GM10266 (cell line): ENCODE results near the gene IL1RAPL2.
"Not testable (repeated sequence)": the region's sequence is repeated elsewhere in the genome, so short reads cannot be mapped to it uniquely, and the experiment has no call there.

Experiments used
- DNase-seq: peaks from one replicate; pipeline ENCODE4 v3.0.0; 2012; ENCODE audit errors: extremely low spot score
- CTCF ChIP-seq: IDR thresholded peaks from 2 replicates; pipeline ENCODE4 v1.5.1; 2012; ENCODE audit warnings: mild to moderate bottlenecking, low read depth; ENCODE audit not compliant: control insufficient read depth, insufficient read depth; ENCODE audit errors: missing control alignments

Gene IL1RAPL2

GRCh38 chrX:105755109-105755508 lies 1189.1 kb downstream of the IL1RAPL2 start:
- DNase-seq = no peak
- no peak for TF ChIP-seq CTCF

- DNase-seq = no peak
- TF ChIP-seq CTCF = no peak
Observed at GRCh38 chrX:105758754-105759153, 1192.8 kb downstream of the IL1RAPL2 start.

DNA sequence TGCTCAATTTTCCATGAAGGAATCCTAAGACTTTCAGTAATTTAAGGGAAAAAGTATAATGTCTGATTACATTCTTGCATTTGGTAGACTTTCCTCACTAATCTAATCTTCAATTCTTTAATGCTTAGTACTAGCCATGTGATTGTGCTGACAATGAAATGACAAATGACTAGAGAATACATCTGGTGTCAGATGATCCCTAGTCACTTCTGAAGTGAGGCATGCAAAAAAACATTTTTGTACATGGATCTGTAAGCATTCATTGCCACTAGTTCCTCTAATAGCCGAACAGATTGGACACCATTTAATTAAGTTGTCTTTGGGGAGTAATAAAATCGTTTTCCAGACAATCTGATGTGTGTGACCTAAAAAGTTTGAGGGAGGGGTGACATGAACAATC lies 1193.6 kb downstream of the IL1RAPL2 start:
- no peak for DNase-seq
- no peak for TF ChIP-seq CTCF

DNA sequence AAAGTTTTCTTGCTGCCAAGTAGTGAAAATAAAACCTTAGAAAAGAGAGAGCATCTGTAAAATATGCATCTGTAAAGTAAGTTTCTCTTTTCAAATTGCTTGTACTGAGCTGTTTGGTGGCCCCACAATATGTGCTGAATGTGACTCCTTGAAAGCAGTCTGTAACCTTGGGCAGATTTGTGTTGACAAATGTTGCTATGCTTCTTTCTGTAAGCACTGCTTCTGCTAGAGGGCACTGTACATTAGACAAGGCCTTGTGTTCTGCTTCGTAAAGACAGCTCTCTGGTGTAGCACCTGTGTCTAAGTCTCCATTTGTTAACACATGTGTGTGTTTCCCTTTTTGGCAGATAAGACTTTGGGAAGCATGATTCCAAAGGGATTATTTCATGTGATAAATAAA lies 1199.7 kb downstream of the IL1RAPL2 start:
- TF ChIP-seq CTCF = no peak

GRCh38 chrX:105773801-105774200 lies 1207.8 kb downstream of the IL1RAPL2 start:
- DNase-seq = no peak
- TF ChIP-seq CTCF = no peak

More for the DNA sequence above, 1199.7 kb downstream of the IL1RAPL2 start:
- no peak for DNase-seq

DNA sequence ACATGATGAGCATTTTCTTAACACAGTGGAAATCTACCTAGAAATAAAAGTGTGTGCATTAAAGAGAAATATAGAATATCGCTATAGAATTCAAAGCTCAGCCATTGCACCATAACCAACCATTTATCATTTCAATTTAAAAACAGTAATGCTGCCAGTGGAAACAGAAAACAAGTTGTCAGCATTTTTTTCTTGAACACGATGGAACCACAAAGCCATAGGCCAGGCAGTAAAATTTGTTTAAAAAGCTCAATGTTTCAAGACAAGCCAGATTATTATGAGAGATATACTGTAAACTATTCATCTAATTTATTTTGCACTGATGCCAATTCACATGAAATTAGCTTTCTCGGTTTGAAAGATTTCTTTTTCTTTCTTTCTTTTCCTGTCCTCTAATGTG lies 1209.7 kb downstream of the IL1RAPL2 start:
- DNase-seq = no peak
- no peak for TF ChIP-seq CTCF

- no peak for TF ChIP-seq CTCF
- no peak for DNase-seq
Observed at GRCh38 chrX:105781804-105782203, 1215.8 kb downstream of the IL1RAPL2 start.

DNA sequence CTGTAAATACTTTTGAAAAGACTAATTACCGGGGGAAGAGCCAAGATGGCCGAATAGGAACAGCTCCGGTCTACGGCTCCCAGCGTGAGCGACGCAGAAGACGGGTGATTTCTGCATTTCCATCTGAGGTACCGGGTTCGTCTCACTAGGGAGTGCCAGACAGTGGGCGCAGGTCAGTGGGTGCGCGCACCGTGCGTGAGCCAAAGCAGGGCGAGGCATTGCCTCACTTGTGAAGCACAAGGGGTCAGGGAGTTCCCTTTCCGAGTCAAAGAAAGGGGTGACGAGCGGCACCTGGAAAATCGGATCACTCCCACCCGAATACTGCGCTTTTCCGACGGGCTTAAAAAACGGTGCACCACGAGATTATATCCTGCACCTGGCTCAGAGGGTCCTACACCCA lies 1230.9 kb downstream of the IL1RAPL2 start:
- DNase-seq = not testable (repeated sequence)
